A549 (cell line): ENCODE measurements around the gene C1QTNF2. TPM values are rescaled to one million over a fixed set of nuclear protein-coding genes. Genes with fewer than 3 reads are reported as not detected.

ENCODE experiments used
- ATAC-seq, 2 experiments: fragments of 200-7000 bp in 1 of 2; fragments of >200 bp in 1 of 2; cut with Nextera tagmentation in 1 of 2; cut with Tn5 transposase in 1 of 2; 3 replicates each; pipeline versions ENCODE4 v1.8.0 to v1.9.1; 2018 to 2020; ENCODE audit warnings: mild to moderate bottlenecking in 1 of 2, moderate library complexity in 1 of 2
- CTCF ChIA-PET: fragments of 300-600 bp; sonication (Branson Sonifier 250); formaldehyde crosslinking; extraction: SDS; loops from one replicate; lab custom pipeline; 2021; ENCODE audit warnings: antibody characterized with exemption, inconsistent platforms; lab: Yijun Ruan, JAX
- POLR2A ChIA-PET: fragments of 350-600 bp; formaldehyde crosslinking; extraction: SDS; loops from one replicate; lab custom pipeline; 2021; ENCODE audit warnings: antibody characterized with exemption, inconsistent platforms; lab: Yijun Ruan, JAX
- DNase-seq, 2 experiments: peaks; one replicate each; pipeline versions ENCODE4 v3.0.0 to v3.0.0-alpha.2; 2011 to 2016; ENCODE audit warnings: low read depth in 1 of 2, low spot score in 1 of 2
- FAIRE-seq: peaks from 2 replicates; lab custom pipeline; 2011; peaks lifted over from hg19 to GRCh38; lab: Jason Lieb, UNC
- H3K27ac ChIP-seq, 2 experiments: fragments of >200 bp; sonication (Bioruptor Twin); formaldehyde crosslinking; 3 replicates each; pipeline ENCODE4 v1.5.1; 2016 to 2017
- H3K4me1 ChIP-seq: fragments of >200 bp; sonication (Bioruptor Twin); formaldehyde crosslinking; 3 replicates; pipeline ENCODE4 v1.6.1; 2016
- H3K4me2 ChIP-seq: fragments of >200 bp; sonication (Bioruptor Twin); formaldehyde crosslinking; 3 replicates; pipeline ENCODE4 v1.6.1; 2016
- H3K4me3 ChIP-seq: fragments of >200 bp; sonication (Bioruptor Twin); formaldehyde crosslinking; 3 replicates; pipeline ENCODE4 v1.5.1; 2016
- H3K9me3 ChIP-seq: fragments of >200 bp; sonication (Bioruptor Twin); formaldehyde crosslinking; 3 replicates; pipeline ENCODE4 v1.6.1; 2016
- EHMT2 ChIP-seq: fragments of 200-600 bp; sonication (generic); IDR thresholded peaks from 2 replicates; pipeline ENCODE4 v1.6.1; 2016; ENCODE audit warnings: antibody characterized with exemption, low read depth, mild to moderate bottlenecking, moderate library complexity
- FOXS1 ChIP-seq: fragments of 250-450 bp; sonication (Bioruptor Pico); IDR thresholded peaks from 2 replicates; pipeline ENCODE4 v1.5.0; 2020; ENCODE audit warnings: mild to moderate bottlenecking, moderate library complexity
- GATA3 ChIP-seq: IDR thresholded peaks from 2 replicates; pipeline ENCODE4 v1.6.1; 2012; ENCODE audit warnings: borderline replicate concordance
- HOXA7 ChIP-seq: fragments of 250-450 bp; sonication (Bioruptor Pico); IDR thresholded peaks from 2 replicates; pipeline ENCODE4 v1.5.0; 2020; ENCODE audit warnings: mild to moderate bottlenecking, moderate library complexity
- HOXB5 ChIP-seq: fragments of 250-450 bp; sonication (Bioruptor Pico); IDR thresholded peaks from 2 replicates; pipeline ENCODE4 v1.5.0; 2020; ENCODE audit warnings: mild to moderate bottlenecking, moderate library complexity
- JUN ChIP-seq, 2 experiments: fragments of >200 bp; sonication (Bioruptor Twin); formaldehyde crosslinking; IDR thresholded peaks; 2 replicates in 1 of 2; 3 replicates in 1 of 2; pipeline ENCODE4 v1.6.1; 2016 to 2017
- KDM5A ChIP-seq: fragments of 200-600 bp; sonication (generic); IDR thresholded peaks from 2 replicates; pipeline ENCODE4 v1.6.1; 2016; ENCODE audit warnings: antibody characterized with exemption, mild to moderate bottlenecking
- MAZ ChIP-seq: fragments of 150-350 bp; IDR thresholded peaks from 2 replicates; pipeline ENCODE4 v1.6.1; 2014; ENCODE audit warnings: antibody characterized with exemption, low read depth, low read length, borderline replicate concordance
- MYC ChIP-seq: IDR thresholded peaks from 2 replicates; pipeline ENCODE4 v1.6.1; 2012; ENCODE audit warnings: mild to moderate bottlenecking, inconsistent platforms, low read length, improper control_type of control experiment, borderline replicate concordance
- NPAS2 ChIP-seq: fragments of 250-450 bp; sonication (Bioruptor Pico); IDR thresholded peaks from 2 replicates; pipeline ENCODE4 v1.8.0; 2022; ENCODE audit warnings: mild to moderate bottlenecking, moderate library complexity, borderline replicate concordance
- NR3C1 ChIP-seq: fragments of >200 bp; sonication (Bioruptor Twin); formaldehyde crosslinking; IDR thresholded peaks from 3 replicates; pipeline ENCODE4 v1.6.1; 2017
- POLR2AphosphoS2 ChIP-seq: conservative IDR thresholded peaks from 2 replicates; pipeline ENCODE4 v1.6.1; 2012; ENCODE audit warnings: low read length, improper control_type of control experiment, inconsistent platforms
- RAD21 ChIP-seq, 2 experiments: fragments of >200 bp in 1 of 2; sonication (Bioruptor Twin) in 1 of 2; formaldehyde crosslinking in 1 of 2; IDR thresholded peaks in 1 of 2; conservative IDR thresholded peaks in 1 of 2; 2 replicates in 1 of 2; 3 replicates in 1 of 2; pipeline ENCODE4 v1.6.1; 2012 to 2018; ENCODE audit warnings: inconsistent platforms in 1 of 2
- RARB ChIP-seq: fragments of 250-450 bp; sonication (Bioruptor Pico); IDR thresholded peaks from 2 replicates; pipeline ENCODE4 v1.8.0; 2021; ENCODE audit warnings: mild to moderate bottlenecking, moderate library complexity
- RCOR1 ChIP-seq: fragments of 150-350 bp; IDR thresholded peaks from 2 replicates; pipeline ENCODE4 v1.6.1; 2014; ENCODE audit warnings: antibody characterized with exemption, low read length, low read depth
- SREBF2 ChIP-seq: fragments of 450-650 bp; IDR thresholded peaks from 2 replicates; pipeline ENCODE4 v1.6.1; 2014; ENCODE audit warnings: mild to moderate bottlenecking, moderate library complexity
- TFCP2L1 ChIP-seq: fragments of 250-450 bp; sonication (Bioruptor Pico); IDR thresholded peaks from 2 replicates; pipeline ENCODE4 v1.5.0; 2021; ENCODE audit warnings: mild to moderate bottlenecking
- ZFP36 ChIP-seq: fragments of 450-650 bp; IDR thresholded peaks from 2 replicates; pipeline ENCODE4 v1.6.1; 2014; ENCODE audit warnings: borderline replicate concordance; ENCODE audit not compliant: partially characterized antibody
- ZSCAN20 ChIP-seq: fragments of 250-450 bp; sonication (Bioruptor Pico); IDR thresholded peaks from 2 replicates; pipeline ENCODE4 v1.8.0; 2022; ENCODE audit warnings: mild to moderate bottlenecking, moderate library complexity
- WGBS: methylation state at CpG from one replicate; pipeline ENCODE4 v1.1.6; 2017; ENCODE audit errors: missing lambda C conversion rate; 5-methylcytosine and 5-hydroxymethylcytosine counted together
- polyA plus RNA-seq, 4 experiments: library from polyadenylated mRNA; depleted of rRNA in 3 of 4; stranded (reverse); fragments of >200 nt; fragmentation: RNase III in 1 of 4; extraction: RNeasy Plus Mini Kit Qiagen cat#74134 plus additional on column Dnase treatment in 1 of 4; gene quantifications; 2 replicates in 3 of 4; 3 replicates in 1 of 4; pipeline ENCODE4 v1.2.3, GENCODE V29; 2011 to 2017
- TF ChIP-seq, protein P1 (sequence below): fragments of 250-450 bp; sonication (Bioruptor Pico); IDR thresholded peaks from 2 replicates; pipeline ENCODE4 v1.5.0; 2021; ENCODE audit warnings: mild to moderate bottlenecking, moderate library complexity, borderline replicate concordance
- TF ChIP-seq, protein P2 (sequence below): fragments of 250-450 bp; sonication (Bioruptor Pico); IDR thresholded peaks from 2 replicates; pipeline ENCODE4 v1.5.0; 2020; ENCODE audit warnings: low read depth, mild to moderate bottlenecking, moderate library complexity

C1QTNF2 gene
- polyA plus RNA-seq, 2 of the 4 experiments (the other 2 are of a cell fraction): 0.04 to 0.06 TPM

DNA sequence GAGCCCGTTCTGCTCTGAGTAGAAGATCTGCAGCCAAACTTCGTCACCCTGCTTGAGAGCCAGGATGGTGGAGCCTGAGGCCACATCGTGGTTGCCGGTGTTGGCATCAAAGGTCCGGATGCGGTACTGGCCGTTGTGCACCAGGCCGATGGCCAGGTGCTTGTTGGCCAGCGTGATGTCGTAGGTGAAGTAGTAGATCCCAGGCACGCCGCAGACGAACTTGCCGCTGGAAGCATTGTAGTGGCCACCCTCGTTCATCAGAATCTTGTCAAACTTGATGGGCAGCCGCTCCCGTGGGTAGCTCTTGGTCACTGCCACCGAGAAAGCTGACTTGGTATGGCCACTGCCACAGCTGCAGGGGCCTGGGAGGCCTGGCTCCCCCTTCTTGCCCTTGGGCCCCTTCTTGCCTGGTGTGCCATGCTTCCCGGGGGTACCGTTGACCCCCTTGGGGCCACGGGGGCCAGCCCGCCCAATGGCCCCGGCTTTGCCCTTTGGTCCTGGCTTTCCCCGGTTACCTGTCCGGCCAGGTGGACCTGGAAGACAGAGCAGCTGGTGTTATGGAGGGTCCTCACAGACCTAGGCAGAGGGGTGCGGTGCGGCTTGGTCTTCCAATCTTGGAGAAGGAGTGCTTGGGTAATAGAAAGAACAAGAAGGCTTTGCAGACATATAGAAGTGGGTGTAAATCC is 21.0 kb downstream of the C1QTNF2 start:
- whole genome bisulfite sequencing: 78% methylated on average over 22 of the region's 27 CpGs
- FAIRE-seq (no peak), DNase-seq (no peak), ATAC-seq (no peak)
- Histone ChIP-seq H3K9me3 (no peaks in the 10 kb centered on the region), H3K27ac (no peak overlapping the region), H3K4me1 (peaks cover 4% of the 10 kb centered on the region; the same call in 2 of the 3 replicates), H3K4me2 (no peak overlapping the region), H3K4me3 (no peak overlapping the region)
- TF ChIP-seq SREBF2 (no peak), GATA3 (no peak), FOXS1 (CRISPR knock-in tag) (no peak), NPAS2 (CRISPR knock-in tag) (no peak), RARB (CRISPR knock-in tag) (no peak), HOXB5 (CRISPR knock-in tag) (no peak), RAD21 (conservative IDR thresholded peaks at IDR 0.05 in 1 of 2, IDR thresholded peaks at IDR 0.05 in 1 of 2) (no peak), JUN (IDR thresholded peaks at IDR 0.05) (no peak), MAZ (no peak), MYC (no peak), ZSCAN20 (CRISPR knock-in tag) (no peak), ZFP36 (no peak), HOXA7 (CRISPR knock-in tag) (no peak), POLR2AphosphoS2 (no peak), RCOR1 (no peak), NR3C1 (no peak)
- TF ChIP-seq, protein P1, sequence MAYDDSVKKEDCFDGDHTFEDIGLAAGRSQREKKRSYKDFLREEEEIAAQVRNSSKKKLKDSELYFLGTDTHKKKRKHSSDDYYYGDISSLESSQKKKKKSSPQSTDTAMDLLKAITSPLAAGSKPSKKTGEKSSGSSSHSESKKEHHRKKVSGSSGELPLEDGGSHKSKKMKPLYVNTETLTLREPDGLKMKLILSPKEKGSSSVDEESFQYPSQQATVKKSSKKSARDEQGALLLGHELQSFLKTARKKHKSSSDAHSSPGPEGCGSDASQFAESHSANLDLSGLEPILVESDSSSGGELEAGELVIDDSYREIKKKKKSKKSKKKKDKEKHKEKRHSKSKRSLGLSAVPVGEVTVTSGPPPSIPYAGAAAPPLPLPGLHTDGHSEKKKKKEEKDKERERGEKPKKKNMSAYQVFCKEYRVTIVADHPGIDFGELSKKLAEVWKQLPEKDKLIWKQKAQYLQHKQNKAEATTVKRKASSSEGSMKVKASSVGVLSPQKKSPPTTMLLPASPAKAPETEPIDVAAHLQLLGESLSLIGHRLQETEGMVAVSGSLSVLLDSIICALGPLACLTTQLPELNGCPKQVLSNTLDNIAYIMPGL (CRISPR knock-in tag): no peak
- TF ChIP-seq, protein P2, sequence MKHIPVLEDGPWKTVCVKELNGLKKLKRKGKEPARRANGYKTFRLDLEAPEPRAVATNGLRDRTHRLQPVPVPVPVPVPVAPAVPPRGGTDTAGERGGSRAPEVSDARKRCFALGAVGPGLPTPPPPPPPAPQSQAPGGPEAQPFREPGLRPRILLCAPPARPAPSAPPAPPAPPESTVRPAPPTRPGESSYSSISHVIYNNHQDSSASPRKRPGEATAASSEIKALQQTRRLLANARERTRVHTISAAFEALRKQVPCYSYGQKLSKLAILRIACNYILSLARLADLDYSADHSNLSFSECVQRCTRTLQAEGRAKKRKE: no peak
- ChIA-PET CTCF (interaction anchor here (0.9 to 10.1 kb wide), 5 partner anchors 42 to 328 kb away, joined by 3 to 244 read pairs (median 3); no protein-coding TSS in a partner anchor), POLR2A (no interaction called here)

DNA sequence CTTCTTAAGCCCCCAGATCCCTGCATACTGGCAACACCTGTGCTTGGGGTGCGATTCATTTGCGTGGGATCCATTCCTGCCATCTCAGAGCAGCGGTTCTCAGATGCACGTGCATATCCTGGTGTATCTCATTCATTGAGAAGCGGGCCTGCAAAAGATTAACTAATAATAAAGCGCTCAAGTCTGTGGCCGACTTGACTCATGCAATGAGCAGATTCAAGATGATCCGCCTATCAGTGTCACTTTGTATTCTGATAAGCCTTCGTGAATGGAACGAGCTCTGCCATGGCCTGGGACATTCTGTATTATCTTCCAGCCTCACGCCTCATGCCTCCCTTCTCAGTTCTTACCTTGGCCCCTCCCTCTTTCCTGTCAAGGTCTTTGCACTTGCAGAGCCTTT is 22.3 kb downstream of the C1QTNF2 start:
- TF ChIP-seq KDM5A: no peak
- TF ChIP-seq RARB (CRISPR knock-in tag): no peak
- TF ChIP-seq EHMT2: no peak
- TF ChIP-seq MAZ: no peak
- no peak for TF ChIP-seq TFCP2L1 (CRISPR knock-in tag)
- TF ChIP-seq POLR2AphosphoS2: no peak
- ATAC-seq (no peak), FAIRE-seq (no peak), DNase-seq (no peak)
- Histone ChIP-seq H3K27ac (no peak overlapping the region), H3K9me3 (no peaks in the 10 kb centered on the region), H3K4me3 (no peak overlapping the region), H3K4me2 (no peak overlapping the region), H3K4me1 (peaks cover 4% of the 10 kb centered on the region; the same call in 2 of the 3 replicates)
- POLR2A ChIA-PET: no interaction called here
- WGBS: 83% methylated on average over 11 of the region's 11 CpGs
- CTCF ChIA-PET: interaction anchor here (0.9 to 10.1 kb wide), 7 partner anchors 18 to 326 kb away, joined by 3 to 244 read pairs (median 3); no protein-coding TSS in a partner anchor
